HL-60/S4 treated with phorbol 12-myristate 13-acetate at 8.2 ng/mL for 4 days and 3 days (cell line): Measurements from ENCODE around the gene TDRD7.
"Not testable (repeated sequence)": the region's sequence is repeated elsewhere in the genome, so short reads cannot be mapped to it uniquely, and the experiment has no call there.

ENCODE experiments used
- in situ Hi-C: fragments of 300-500 bp; cut with MboI; formaldehyde crosslinking; loops from 2 replicates; pipeline ENCODE4 v1.15.0; 2022; ENCODE audit warnings: low sequenced_read_pairs

Gene TDRD7

GRCh38 chr9:97415146-97415545, 3.2 kb downstream of the TDRD7 start:
- in situ Hi-C loops: no loop called here

- in situ Hi-C loops: no loop called here
These were observed 7.0 kb downstream of the TDRD7 start for GRCh38 chr9:97418880-97419279.

GRCh38 chr9:97419309-97419867, 7.5 kb downstream of the TDRD7 start:
- in situ Hi-C loops: no loop called here

- in situ Hi-C loops: no loop called here
These were observed 13.6 kb downstream of the TDRD7 start for GRCh38 chr9:97425336-97425972.

- in situ Hi-C loops: no loop called here
These were observed 14.1 kb downstream of the TDRD7 start for GRCh38 chr9:97425973-97426336.

GRCh38 chr9:97427885-97428284, 16.0 kb downstream of the TDRD7 start:
- in situ Hi-C loops: no loop called here

- in situ Hi-C loops: no loop called here
These were observed 18.6 kb downstream of the TDRD7 start for GRCh38 chr9:97430316-97431043.

GRCh38 chr9:97431044-97431441, 19.1 kb downstream of the TDRD7 start:
- in situ Hi-C loops: no loop called here

- in situ Hi-C loops: no loop called here
These were observed 19.8 kb downstream of the TDRD7 start for GRCh38 chr9:97431549-97432143.

GRCh38 chr9:97437051-97437600, 25.2 kb downstream of the TDRD7 start:
- in situ Hi-C loops: no loop called here

GRCh38 chr9:97438257-97438656, 26.4 kb downstream of the TDRD7 start:
- in situ Hi-C loops: no loop called here

GRCh38 chr9:97438666-97439065, 26.8 kb downstream of the TDRD7 start:
- in situ Hi-C loops: no loop called here

- in situ Hi-C loops: no loop called here
These were observed 28.3 kb downstream of the TDRD7 start for GRCh38 chr9:97440160-97440559.

GRCh38 chr9:97441729-97442128, 29.8 kb downstream of the TDRD7 start:
- in situ Hi-C loops: no loop called here

GRCh38 chr9:97445119-97445701, 33.3 kb downstream of the TDRD7 start:
- in situ Hi-C loops: no loop called here

- in situ Hi-C loops: no loop called here
These were observed 35.1 kb downstream of the TDRD7 start for GRCh38 chr9:97447001-97447400.

- in situ Hi-C loops: not testable (repeated sequence)
These were observed 41.7 kb downstream of the TDRD7 start for GRCh38 chr9:97453573-97453972.

- in situ Hi-C loops: not testable (repeated sequence)
These were observed 44.9 kb downstream of the TDRD7 start for GRCh38 chr9:97456841-97457240.

GRCh38 chr9:97459326-97459725, 47.4 kb downstream of the TDRD7 start:
- in situ Hi-C loops: no loop called here

- in situ Hi-C loops: no loop called here
These were observed 50.3 kb downstream of the TDRD7 start for GRCh38 chr9:97462159-97462558.

- in situ Hi-C loops: no loop called here
These were observed 51.0 kb downstream of the TDRD7 start for GRCh38 chr9:97462914-97463313.
